Measurements from ENCODE around the gene SUSD6.
"Not testable (repeated sequence)": the region's sequence is repeated elsewhere in the genome, so short reads cannot be mapped to it uniquely, and the experiment has no call there.

SUSD6 gene

GRCh38 chr14:69636718-69637480, 25.5 kb downstream of the SUSD6 start:
- no peak overlapping the region for H3K4me3 ChIP-seq (replicated peaks; ENCODE audit: insufficient read depth, low read length)
- H3K27me3 ChIP-seq (ENCODE audit: insufficient read depth, poor library complexity, severe bottlenecking) = no peaks in the 10 kb centered on the region
- TF ChIP-seq REST (IDR thresholded peaks at IDR 0.05; ENCODE audit: insufficient replicate concordance, low read depth) (no peak), CTCF (IDR thresholded peaks at IDR 0.05; ENCODE audit: insufficient read depth, low read length) (no peak), POLR2AphosphoS5 (IDR thresholded peaks at IDR 0.05; ENCODE audit: low read depth) (no peak)
- DNase-seq (ENCODE audit: low read depth in 1 of 2, low spot score in 1 of 2) = no peak
- no peak overlapping the region for H3K27ac ChIP-seq (replicated peaks)

- TF ChIP-seq POLR2AphosphoS5 (IDR thresholded peaks at IDR 0.05; ENCODE audit: low read depth) = no peak
- no peak for TF ChIP-seq REST (IDR thresholded peaks at IDR 0.05; ENCODE audit: insufficient replicate concordance, low read depth)
- no peak for TF ChIP-seq GABPA (IDR thresholded peaks at IDR 0.05; ENCODE audit: low read depth)
- TF ChIP-seq SPI1 (IDR thresholded peaks at IDR 0.05; ENCODE audit: borderline replicate concordance, low read depth) = no peak
- TF ChIP-seq CTCF (IDR thresholded peaks at IDR 0.05; ENCODE audit: insufficient read depth, low read length) = no peak
- H3K27me3 ChIP-seq (ENCODE audit: insufficient read depth, poor library complexity, severe bottlenecking) = no peaks in the 10 kb centered on the region
- DNase-seq (ENCODE audit: low read depth in 1 of 2, low spot score in 1 of 2) = no peak
- no peak overlapping the region for H3K27ac ChIP-seq (replicated peaks)
- H3K4me3 ChIP-seq (replicated peaks; ENCODE audit: insufficient read depth, low read length) = no peak overlapping the region
Observed at GRCh38 chr14:69637503-69638031, 26.2 kb downstream of the SUSD6 start.

- Histone ChIP-seq H3K4me3 (replicated peaks; ENCODE audit: insufficient read depth, low read length) (no peak overlapping the region), H3K27me3 (ENCODE audit: insufficient read depth, poor library complexity, severe bottlenecking) (no peaks in the 10 kb centered on the region), H3K27ac (replicated peaks) (no peak overlapping the region)
- no peak for DNase-seq (ENCODE audit: low read depth in 1 of 2, low spot score in 1 of 2)
- TF ChIP-seq POLR2AphosphoS5 (IDR thresholded peaks at IDR 0.05; ENCODE audit: low read depth) (no peak), CTCF (IDR thresholded peaks at IDR 0.05; ENCODE audit: insufficient read depth, low read length) (no peak), REST (IDR thresholded peaks at IDR 0.05; ENCODE audit: insufficient replicate concordance, low read depth) (no peak), GABPA (IDR thresholded peaks at IDR 0.05; ENCODE audit: low read depth) (no peak), SPI1 (IDR thresholded peaks at IDR 0.05; ENCODE audit: borderline replicate concordance, low read depth) (no peak)
Observed at GRCh38 chr14:69640931-69641330, 29.5 kb downstream of the SUSD6 start.

GRCh38 chr14:69642212-69642793, 30.9 kb downstream of the SUSD6 start:
- H3K4me3 ChIP-seq (replicated peaks; ENCODE audit: insufficient read depth, low read length); H3K27ac ChIP-seq (replicated peaks); H3K27me3 ChIP-seq (ENCODE audit: insufficient read depth, poor library complexity, severe bottlenecking): not testable (repeated sequence)

More at GRCh38 chr14:69642212-69642793, 30.9 kb downstream of the SUSD6 start:
- not testable (repeated sequence) for DNase-seq (ENCODE audit: low read depth in 1 of 2, low spot score in 1 of 2)
